HG03139 (cell line): ENCODE data around the gene ZNF273.
"Not testable (repeated sequence)": the region's sequence is repeated elsewhere in the genome, so short reads cannot be mapped to it uniquely, and the experiment has no call there.

Source experiments
- ATAC-seq: cut with Tn5 transposase; IDR thresholded peaks from one replicate; pipeline ENCODE4 v1.9.1; 2021; ENCODE audit not compliant: unreplicated experiment

ZNF273 gene

GRCh38 chr7:64944667-64945502 lies 41.8 kb downstream of the ZNF273 start:
- not testable (repeated sequence) for ATAC-seq

- ATAC-seq, result no peak
Observed at GRCh38 chr7:64945503-64946175, 42.6 kb downstream of the ZNF273 start.

DNA sequence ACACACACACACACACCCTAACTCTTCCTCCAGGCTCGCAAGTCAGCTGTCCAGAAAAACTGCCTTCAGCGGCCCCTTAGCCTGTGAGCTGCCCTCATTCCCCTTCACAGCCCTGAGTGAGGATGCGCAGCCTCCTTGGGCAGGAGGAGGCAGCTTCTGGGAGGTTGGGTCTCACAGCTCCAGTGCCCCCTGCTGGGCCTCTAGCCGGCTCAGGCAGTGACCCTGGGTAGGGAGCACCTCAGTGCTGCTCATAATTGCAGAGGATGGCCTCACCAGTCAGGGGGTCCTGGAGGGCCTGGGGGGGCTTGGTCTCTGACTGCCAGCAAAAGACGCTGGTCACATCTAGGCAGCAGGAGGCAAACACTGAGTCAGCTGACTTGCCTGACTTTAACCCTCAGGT lies 43.7 kb downstream of the ZNF273 start:
- no peak for ATAC-seq

GRCh38 chr7:64947252-64948000 lies 44.4 kb downstream of the ZNF273 start:
- no peak for ATAC-seq

DNA sequence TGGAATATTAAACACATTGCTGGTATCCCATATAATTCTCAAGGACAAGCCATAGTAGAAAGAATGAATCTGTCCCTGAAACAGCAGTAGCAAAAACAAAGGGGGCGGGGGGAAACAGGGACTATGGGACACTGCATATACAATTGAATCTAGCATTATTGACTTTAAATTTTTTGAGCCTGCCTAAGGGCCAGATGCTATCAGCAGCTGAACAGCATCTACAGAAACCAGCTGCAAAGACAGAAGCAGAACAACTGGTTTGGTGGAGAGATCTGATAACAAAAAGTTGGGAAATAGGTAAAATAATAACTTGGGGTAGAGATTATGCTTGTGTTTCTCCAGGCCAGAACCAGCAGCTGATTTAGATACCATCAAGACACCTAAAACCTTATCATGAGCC lies 45.7 kb downstream of the ZNF273 start:
- not testable (repeated sequence) for ATAC-seq

- not testable (repeated sequence) for ATAC-seq
Observed at GRCh38 chr7:64950673-64951072, 47.6 kb downstream of the ZNF273 start.

GRCh38 chr7:64951250-64951848 lies 48.3 kb downstream of the ZNF273 start:
- ATAC-seq, result no peak

DNA sequence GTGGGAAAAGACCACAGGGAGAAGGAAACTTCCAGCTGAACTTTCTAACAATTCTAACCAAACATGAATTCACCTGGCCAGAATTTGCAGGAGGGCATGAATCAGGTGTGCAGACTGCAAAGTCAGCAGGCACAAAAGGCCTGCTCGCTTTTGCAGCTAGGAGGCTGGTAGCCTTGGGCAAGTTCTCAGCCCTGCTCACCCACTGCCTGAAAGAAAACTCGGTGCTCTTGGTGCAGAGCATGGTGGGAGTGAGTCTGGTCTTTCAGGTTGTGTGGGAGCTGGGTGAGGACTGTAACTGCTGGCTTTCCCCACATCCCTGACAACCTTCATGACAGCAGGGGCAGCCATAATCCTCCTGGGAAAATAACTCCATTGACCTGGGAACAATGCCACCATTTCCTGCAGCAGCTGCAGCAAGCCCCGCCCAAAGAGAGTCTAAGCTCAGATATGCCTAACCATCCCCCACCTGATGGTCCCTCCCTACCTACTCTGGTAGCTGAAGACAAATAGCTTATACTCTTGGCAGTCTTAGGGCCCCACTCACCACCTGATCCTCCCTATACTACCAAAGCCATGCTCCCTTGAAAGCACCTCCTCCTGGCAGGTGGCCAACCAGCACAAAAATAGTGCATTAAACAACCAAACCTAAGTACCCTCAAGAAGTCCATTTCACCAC lies 56.1 kb downstream of the ZNF273 start:
- ATAC-seq, result no peak

GRCh38 chr7:64965594-64965993 lies 62.5 kb downstream of the ZNF273 start:
- no peak for ATAC-seq

- ATAC-seq, result no peak
Observed at GRCh38 chr7:64978497-64979203, 75.6 kb downstream of the ZNF273 start.
